HG02943 (cell line): Measurements from ENCODE around the gene CDH26.

Source experiments
- ATAC-seq: cut with Tn5 transposase; IDR thresholded peaks from one replicate; pipeline ENCODE4 v1.9.1; 2021; ENCODE audit warnings: mild to moderate bottlenecking, low read depth, moderate library complexity; ENCODE audit not compliant: unreplicated experiment

CDH26 gene

DNA sequence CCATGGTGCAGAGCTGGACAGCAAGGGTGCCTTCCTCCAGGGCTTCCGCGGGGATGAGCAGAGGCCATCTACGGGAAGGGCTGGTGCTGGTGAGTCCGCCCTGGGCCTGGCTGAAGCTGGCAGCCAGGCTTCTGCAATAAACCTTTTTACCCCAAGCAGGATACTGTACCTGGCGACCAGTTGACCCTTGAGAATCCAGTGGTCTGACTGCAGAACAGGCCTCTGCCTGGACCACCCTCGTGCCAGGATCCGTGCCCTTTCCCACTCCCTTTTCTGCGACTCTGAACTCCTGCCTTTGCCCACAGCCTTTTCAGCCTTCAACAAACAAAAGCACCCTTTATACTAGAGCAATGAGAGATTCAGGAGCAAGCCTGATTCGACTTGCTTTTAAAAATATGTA, 18.9 kb downstream of the CDH26 start:
- ATAC-seq: no peak

DNA sequence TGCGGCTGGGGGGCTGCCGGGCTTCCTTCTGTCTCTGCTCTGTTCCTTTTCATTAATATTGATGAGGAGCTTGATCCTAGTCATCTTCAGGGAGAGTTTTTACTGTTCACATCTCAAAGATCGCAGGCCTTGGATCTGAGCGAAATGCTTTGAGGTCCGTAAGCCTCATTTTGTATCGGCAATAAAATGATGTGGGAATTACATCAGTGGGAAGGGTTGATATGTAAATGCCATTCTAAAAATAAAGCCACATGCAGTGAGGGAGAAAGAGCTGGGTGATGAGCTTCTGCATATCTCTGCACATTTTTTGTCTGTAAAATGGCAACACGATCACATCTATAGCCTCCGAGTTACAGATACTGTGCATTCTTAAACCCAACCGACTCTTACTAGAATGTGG, 24.9 kb downstream of the CDH26 start:
- ATAC-seq: no peak

DNA sequence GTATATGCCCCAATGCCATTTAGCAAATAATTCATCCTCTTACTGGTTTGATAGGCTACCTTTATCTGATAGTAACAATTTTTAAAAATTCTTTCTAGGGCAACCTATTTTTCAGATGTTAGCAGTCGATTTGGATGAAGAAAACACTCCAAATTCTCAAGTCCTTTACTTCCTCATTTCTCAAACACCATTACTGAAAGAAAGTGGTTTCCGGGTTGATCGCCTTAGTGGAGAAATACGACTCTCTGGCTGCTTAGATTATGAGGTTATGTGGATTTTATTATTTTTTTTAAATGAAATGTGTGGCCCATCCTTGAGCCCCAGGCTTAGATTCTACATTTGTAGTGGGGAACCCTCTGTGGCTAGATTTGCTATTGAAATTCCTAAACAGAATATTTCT, 26.3 kb downstream of the CDH26 start:
- ATAC-seq: no peak

DNA sequence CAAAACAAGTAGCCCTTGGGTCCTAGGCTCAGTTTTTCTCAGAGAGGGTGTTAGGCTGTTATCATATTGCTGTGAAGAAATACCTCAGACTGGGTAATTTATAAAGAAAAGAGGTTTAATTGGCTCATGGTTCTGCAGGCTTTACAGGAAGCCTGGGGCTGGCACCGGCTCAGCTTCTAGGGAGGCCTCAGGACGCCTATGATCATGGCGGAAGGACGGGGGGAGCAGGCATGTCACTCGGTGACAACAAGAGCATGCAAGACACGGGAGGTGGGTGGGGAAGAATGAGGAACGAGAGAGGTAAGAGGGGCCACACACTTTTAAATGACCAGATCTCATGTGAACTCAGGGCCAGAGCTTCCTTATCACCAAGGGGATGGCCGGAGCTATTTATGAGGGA, 26.9 kb downstream of the CDH26 start:
- ATAC-seq: no peak

DNA sequence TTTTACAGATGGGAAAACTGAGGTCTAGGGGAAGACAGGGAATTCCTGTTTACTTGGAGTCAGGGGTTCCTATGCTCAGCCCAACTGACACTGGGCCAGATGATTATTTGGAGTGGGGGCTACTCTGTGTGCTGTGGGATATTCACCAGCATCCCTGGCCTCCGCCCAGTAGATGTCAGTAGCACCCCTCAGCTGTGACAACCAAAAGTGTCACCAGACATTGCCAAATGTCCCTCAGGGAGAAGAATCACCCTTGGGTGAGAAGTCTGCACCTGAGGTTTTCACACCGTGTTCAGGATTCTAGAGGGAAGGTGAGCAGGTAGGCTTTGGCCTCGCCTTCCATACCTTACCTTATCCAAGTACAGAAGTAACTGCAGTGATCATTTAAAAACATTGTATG, 27.6 kb downstream of the CDH26 start:
- ATAC-seq: no peak

DNA sequence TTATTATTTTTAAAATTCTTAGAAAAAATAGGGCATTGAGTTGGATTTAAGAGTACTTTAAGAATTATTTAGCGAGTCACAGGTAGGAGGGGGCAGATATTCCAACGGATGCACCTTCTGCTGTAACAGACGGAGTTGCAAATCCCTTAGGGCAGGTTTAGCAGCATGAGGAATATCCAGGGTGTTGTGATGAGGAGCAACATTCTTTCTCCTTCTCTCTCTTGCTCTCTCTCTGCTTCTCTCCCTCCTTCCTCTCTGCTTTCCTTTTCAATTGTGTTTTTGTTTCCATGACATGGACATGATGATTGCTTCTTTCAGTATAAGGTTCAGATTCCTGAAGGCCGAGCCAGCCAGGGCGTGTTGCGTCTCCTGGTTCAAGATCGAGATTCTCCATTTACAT, 28.9 kb downstream of the CDH26 start:
- ATAC-seq: no peak

DNA sequence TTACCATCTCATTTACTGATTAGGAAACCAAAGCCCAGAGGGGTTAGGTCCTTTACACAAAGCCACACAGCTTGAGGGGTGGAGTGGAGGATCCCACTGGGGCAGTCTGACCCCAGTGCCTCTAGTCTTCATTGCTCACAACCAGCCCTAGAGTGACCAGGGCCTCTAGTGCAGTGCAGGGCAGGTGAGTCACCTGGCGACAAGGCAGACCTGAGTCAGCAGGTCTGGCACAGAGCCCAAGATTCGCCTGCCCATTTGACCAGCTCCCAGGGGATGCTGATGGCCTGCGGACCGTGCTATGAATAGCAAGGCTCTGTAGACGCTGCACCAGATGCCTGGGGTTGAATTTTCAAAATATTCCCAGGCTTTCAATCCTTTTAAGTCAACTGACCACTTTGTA, 29.9 kb downstream of the CDH26 start:
- no peak for ATAC-seq

DNA sequence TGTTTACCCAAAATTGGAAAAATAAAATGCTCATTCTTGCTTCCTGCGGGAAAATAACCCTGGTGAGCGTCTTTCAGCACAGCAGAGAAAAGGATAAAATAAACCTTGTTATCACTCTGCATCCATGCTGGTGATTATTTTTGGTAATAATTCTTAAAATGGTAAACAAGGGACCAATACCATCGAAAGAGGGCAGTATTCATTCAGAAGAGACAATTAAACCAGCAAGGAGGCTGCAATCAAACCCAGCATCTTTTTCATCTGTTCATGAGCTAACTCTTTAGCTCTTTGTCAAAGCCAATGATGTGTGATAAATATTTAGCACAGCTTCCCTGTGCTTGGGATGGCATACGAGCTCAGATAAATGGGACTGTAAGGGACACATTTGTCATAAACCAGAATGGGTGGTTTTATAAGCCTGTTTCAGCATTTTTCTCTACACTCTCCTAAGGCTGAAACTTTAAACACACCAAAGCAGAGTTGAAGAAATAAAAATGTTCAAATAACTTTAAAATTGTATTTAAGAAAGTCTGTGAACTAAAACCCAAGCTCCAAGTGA, 34.4 kb downstream of the CDH26 start:
- ATAC-seq: no peak

DNA sequence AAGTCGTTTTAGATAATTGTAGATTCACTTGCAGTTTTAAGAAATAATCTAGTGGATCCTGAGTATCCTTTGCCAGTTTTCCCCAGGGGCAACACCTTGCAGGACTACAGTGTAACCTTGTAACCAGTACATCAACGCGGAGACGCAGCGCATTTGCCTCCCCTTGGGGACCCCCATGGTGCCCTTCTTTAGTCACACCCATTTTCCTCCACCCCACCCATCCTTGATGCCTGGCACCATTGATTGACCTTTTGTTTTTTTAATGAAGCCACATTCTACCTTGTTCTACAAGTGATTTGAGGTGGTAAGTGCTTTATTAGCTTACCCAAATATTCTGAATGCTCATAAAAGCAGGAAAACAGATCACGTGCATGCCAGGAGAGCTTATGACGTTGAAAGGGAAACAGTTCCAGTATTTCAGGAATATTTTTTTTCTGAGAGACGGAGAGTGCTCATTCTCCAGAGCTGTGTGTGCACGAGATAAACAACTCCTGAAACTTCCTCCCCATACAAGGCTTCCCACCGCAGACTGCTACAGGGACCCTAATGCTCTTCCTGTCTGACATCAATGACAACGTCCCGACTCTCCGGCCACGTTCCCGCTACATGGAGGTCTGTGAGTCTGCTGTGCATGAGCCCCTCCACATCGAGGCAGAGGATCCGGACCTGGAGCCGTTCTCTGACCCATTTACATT, 35.7 kb downstream of the CDH26 start:
- ATAC-seq: no peak

DNA sequence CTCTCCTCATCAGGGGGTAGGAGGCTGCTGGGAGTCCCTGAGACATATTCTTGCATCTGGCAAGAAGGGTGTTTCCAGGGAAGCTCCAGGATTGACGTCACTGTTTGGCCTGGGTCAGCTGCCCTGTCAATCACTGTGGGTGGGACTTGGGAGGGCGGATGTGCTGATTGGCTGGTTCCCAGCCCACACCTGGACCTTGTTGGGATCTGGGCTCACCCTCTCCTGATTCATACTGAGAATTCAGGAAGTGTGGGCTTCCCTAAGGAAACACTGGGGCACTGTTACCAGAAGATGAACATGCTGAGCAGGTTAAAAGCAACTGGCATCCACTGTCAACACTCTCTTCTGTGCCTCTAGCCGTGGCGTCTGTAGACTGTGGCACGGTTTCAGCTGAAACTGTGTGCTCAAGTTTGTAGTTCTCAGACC, 36.5 kb downstream of the CDH26 start:
- no peak for ATAC-seq

DNA sequence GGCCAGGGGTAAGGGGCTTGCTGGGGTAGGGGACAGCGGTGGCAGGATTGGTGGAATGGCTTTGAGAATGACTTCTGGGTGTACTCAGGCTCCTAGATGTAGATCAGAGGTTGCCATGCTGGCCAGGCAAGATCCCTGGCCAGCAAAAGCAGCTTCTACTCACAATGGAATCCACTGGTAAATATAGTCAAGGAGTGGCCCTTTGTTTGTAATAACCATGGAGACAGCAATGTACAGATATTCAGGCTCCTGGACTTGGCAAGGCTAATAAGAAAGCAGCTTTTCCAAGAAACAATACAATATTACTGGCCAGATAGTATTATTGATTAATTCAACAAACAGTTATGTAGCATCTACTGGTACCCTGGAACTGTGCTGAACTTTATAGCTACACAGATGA, 37.9 kb downstream of the CDH26 start:
- ATAC-seq: no peak

DNA sequence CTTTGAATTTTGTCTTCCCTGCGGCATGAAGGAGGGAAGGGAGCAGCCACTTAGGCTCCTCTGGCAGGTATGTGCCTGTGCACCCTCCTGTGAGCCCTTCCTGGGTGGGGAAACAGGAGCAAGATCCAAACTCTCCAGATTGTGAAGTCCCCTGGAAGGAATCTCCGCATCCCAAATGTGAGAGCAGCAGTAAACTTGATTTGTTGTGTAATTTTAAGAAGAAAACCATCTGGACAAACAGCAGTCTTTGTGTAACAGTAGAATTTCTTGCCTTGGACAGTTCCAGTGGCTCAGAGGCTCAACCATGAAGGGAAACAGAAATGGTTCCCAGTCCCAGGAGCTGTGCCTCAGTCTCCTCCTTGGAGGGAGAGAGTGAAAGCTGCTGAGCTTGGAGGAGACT, 39.7 kb downstream of the CDH26 start:
- ATAC-seq: no peak

DNA sequence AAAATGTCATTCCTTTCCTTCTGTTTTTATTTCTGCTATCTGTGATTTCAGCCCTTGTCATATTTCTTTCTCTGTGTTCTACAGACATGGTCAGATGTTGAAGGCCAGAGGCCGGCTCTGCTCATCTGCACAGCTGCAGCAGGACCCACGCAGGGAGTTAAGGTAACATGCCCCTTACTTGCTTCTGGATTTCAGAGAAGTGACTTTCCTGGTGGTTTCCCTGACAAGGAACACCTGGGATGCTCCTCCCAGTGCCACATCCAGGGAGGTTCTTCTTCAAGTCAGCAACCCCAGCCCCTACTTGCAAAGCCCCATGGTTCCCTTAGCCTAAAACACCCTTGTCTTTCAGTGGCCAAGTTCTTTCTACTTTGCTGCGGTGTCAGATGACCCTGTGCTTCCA, 41.3 kb downstream of the CDH26 start:
- no peak for ATAC-seq

DNA sequence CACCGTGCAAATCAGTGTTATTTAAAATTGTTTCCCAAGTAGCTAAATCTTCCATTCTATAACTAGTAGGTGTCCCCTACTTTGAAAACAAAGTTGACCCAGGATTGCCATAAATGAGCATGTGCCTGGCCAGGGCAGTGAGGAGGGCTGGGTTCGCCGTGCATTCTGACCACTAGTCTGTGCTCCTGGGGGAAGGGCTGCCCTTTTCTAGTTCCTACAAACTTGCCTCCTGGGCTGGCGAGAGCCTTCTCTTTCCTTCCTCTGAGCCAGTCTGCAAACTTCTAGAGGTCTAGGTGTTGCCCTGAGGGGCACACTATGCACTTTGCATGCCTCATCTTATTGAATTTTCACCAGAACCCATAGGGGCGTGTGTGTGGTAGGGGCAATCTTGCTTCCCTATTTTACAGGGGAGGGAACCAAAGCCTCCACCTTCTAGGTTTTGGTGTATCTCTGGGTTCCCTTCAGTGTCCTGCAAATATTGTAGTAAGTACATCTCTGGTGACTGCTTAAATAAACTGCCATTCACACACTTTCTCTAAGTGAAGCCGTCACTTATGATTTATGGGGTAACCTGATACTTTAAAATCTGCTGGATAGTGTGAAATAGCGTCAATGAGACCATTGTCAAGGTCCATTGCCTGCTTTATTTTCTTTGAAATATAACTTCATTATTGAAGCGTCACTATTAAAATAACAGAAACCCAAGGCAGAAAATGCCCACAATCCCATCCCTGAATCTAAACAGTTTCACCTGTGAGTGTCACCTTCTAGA, 42.2 kb downstream of the CDH26 start:
- ATAC-seq: no peak

DNA sequence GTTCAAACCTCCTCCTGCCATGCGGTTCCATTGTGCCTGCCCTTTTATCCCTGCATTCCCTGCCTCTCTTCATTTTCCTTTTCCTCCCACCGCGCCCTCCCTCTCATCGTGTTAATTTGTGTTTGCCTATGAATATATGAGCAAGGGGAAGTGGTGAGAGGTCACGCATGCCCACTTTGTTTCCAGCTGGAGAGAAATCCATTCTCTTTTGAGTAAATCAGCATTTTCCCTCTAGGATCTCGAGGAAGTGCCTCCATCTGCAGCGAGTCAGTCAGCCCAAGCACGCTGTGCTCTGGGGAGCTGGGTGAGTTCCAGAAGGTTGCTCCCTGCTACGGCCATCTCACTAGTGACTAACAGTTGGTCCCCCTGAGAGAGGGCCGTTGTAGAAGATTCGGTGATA, 42.9 kb downstream of the CDH26 start:
- no peak for ATAC-seq

DNA sequence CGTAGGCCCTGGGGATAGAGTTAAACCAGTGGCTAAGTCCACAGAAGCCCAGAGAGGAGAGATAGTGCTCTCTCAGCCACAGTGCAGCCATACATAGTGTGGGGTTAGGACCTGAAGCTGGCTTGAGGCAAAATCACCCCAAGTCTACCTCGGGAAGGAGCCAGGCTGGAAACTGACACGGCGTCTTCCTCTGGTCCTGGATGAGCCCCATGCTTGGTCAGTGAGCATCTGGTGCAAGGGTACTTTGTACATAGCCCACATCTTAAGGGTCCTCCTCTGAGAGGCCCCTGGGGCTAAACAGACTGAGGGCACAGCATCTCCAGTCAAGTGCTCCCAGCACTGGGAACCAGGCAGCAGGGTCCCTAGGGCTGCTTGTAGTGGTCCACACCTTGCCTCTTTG, 45.6 kb downstream of the CDH26 start:
- ATAC-seq: no peak

DNA sequence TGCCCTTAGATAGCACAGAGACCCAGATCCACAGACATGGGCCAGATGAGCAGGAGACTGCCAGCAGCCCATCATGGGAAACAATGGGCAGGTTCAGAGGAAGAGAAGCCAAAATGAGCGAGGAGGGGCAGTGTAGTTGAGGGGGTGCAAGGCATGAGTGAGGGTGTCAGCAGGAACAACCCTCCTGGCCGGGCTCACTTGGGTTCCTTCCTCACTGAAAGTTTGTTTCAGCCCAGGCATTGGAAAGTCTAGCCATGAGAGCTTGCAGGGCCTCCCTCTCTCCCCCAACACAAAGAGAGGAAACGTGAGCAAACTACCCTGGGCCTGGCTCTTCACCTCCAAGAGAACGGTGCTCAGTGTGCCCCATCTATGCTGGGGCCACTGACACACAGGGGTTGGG, 48.0 kb downstream of the CDH26 start:
- no peak for ATAC-seq

DNA sequence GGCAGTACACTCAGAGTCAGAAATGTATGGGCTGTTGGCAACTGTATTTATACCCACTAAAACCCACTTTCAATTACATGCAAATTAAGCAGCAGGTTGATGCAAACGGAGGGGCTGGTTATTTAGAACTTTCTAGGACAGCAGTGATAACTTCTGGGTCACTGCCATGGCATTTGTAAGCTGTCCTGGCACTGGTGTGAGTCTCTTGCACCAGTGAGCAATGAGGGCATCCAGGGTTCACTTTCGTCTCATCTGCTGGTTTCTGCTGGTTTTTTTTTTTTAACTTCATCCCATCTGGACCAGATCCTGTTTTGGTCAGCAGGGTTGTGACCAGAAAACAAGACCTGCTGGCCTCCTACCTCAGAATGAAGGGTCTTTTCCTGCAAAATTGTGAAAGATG, 49.2 kb downstream of the CDH26 start:
- ATAC-seq: no peak

DNA sequence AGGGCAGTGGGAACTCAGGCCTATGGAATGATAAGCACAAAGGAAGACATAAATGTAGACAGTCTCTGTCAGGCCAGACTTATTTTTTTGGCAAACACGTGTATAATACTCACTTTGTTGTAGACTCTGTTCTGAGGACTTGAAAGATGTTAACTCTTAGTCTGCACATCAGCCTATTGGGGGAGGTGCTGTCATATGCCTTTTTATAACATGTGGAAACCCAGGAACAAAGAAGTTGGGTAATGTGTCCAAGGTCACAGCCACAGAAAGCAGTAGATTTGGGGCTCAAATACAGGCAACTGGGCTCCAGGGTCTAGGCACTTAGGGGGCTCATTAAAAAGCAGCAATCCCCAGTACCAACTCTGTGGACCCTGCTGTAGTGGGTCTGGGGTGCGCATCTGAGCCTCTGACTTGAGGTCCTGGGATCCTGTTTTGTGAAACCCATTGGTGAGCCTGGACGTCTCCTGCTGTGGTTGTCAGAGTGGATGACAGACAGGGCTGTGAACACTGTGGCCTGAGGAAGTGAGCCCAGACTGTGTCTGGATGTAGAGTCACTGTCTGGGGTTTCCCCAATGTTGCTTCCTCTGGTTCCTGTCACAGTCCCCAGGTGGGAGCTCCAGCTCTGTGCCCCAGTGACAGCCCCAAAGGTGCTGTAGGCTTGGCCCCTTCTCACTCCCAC, 50.0 kb downstream of the CDH26 start:
- no peak for ATAC-seq

DNA sequence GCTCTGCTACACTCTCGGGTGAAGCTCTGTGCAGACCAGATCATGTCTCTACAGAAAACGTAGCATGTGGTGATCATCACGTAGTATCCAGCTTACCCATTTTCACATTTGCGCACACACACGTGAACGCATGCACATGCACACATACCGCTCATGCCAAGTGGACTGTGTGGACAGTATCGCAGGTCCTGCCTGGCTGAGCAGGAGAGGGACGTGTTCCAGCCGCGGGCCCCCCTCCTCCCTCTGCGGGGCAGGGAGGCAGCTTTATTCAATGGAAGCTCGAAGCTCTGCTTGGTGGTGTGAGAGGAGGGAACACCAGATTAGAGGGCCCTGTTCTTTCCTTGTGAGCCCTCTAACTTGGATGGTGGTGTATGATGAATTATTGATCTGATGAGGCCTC, 51.1 kb downstream of the CDH26 start:
- ATAC-seq: no peak

DNA sequence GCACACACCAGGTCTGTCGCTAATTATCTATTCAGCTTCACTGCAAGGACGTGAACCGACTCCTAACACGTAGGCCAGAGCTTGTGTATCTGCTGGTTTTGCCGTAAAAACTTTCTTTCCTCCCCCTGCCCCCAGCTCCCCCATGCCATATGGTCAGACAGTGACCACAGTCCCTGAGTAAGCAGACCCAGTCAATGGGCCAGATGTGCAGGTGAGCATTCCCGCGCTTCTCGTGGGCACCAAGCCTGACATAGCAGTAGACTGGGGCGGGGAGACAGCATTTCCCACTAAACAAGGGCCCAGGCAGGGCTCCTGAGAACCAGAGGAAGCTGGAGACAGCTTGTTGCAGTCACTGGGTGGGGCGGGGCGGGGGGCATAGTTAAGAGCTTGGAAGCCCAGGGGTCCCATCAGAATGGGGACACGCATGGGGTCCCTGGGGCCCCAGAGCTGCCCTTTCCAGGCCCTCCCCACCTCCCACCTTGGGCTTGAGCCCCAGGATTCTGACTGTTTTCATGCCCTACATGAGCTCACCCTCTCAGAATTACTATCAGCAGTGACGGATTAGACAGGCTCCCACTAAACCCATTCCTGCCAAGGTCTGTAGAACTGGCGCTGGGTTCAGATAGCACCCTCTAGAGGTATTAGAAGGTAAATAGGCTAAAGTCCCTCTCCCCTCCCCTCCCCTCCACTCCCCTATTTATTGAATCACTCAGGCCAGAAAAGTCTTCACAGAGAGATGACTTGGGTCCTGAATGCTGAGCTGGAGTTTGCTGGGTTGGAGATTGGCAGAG, 51.8 kb downstream of the CDH26 start:
- no peak for ATAC-seq
